ENCODE measurements around the gene LSMEM2. TPM values are rescaled to one million over a fixed set of nuclear protein-coding genes. Genes with fewer than 3 reads are reported as not detected.

Gene LSMEM2
- total and polyA plus RNA-seq, 2 experiments from 2014 or later, result 0.59 to 0.86 TPM

- Histone ChIP-seq H3F3A (replicated peaks; ENCODE audit: low read depth) (peaks cover 33% of the 10 kb centered on the region; the same call in 1 of the 2 replicates), H3K4me2 (no peak overlapping the region), H4K20me1 (replicated peaks; ENCODE audit: insufficient read depth) (peaks cover 8% of the 10 kb centered on the region; the same call in 1 of the 2 replicates), H3K4me1 (ENCODE audit: insufficient read depth) (peaks cover 18% of the 10 kb centered on the region), H3K27ac (ENCODE audit: low read depth) (no peak overlapping the region), H3K9me2 (ENCODE audit: insufficient read depth) (no peaks in the 10 kb centered on the region), H2AFZ (no peak overlapping the region), H3K36me3 (ENCODE audit: insufficient read depth) (peaks cover 4% of the 10 kb centered on the region), H3K4me3 (no peak overlapping the region), H3K27me3 (ENCODE audit: insufficient read depth) (no peaks in the 10 kb centered on the region), H3K79me2 (replicated peaks; ENCODE audit: insufficient read depth) (peaks cover 13% of the 10 kb centered on the region)
- peaks cover 31% of the 10 kb centered on the region for H3K36me3 Mint-ChIP-seq (ENCODE audit: low read depth)
- ATAC-seq (no peak), DNase-seq (ENCODE audit: low spot score) (no peak)
- TF ChIP-seq NANOG (IDR thresholded peaks at IDR 0.05; ENCODE audit: borderline replicate concordance) (no peak), STAT1 (IDR thresholded peaks at IDR 0.05; ENCODE audit: unreplicated experiment) (no peak), CREB1 (CRISPR knock-in tag; IDR thresholded peaks at IDR 0.05; ENCODE audit: low read depth) (no peak), ZNF331 (CRISPR knock-in tag; IDR thresholded peaks at IDR 0.05; ENCODE audit: low read depth) (no peak), ZNF114 (CRISPR knock-in tag; IDR thresholded peaks at IDR 0.05) (no peak), POLR2AphosphoS5 (IDR thresholded peaks at IDR 0.05; ENCODE audit: low read depth) (no peak), EZH2 (IDR thresholded peaks at IDR 0.05; ENCODE audit: low read depth, unreplicated experiment) (no peak), JUNB (IDR thresholded peaks at IDR 0.05; ENCODE audit: unreplicated experiment) (no peak)
- TF ChIP-seq, protein P1, sequence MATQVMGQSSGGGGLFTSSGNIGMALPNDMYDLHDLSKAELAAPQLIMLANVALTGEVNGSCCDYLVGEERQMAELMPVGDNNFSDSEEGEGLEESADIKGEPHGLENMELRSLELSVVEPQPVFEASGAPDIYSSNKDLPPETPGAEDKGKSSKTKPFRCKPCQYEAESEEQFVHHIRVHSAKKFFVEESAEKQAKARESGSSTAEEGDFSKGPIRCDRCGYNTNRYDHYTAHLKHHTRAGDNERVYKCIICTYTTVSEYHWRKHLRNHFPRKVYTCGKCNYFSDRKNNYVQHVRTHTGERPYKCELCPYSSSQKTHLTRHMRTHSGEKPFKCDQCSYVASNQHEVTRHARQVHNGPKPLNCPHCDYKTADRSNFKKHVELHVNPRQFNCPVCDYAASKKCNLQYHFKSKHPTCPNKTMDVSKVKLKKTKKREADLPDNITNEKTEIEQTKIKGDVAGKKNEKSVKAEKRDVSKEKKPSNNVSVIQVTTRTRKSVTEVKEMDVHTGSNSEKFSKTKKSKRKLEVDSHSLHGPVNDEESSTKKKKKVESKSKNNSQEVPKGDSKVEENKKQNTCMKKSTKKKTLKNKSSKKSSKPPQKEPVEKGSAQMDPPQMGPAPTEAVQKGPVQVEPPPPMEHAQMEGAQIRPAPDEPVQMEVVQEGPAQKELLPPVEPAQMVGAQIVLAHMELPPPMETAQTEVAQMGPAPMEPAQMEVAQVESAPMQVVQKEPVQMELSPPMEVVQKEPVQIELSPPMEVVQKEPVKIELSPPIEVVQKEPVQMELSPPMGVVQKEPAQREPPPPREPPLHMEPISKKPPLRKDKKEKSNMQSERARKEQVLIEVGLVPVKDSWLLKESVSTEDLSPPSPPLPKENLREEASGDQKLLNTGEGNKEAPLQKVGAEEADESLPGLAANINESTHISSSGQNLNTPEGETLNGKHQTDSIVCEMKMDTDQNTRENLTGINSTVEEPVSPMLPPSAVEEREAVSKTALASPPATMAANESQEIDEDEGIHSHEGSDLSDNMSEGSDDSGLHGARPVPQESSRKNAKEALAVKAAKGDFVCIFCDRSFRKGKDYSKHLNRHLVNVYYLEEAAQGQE (IDR thresholded peaks at IDR 0.05; ENCODE audit: unreplicated experiment), result no peak
- TF ChIP-seq, protein P2, sequence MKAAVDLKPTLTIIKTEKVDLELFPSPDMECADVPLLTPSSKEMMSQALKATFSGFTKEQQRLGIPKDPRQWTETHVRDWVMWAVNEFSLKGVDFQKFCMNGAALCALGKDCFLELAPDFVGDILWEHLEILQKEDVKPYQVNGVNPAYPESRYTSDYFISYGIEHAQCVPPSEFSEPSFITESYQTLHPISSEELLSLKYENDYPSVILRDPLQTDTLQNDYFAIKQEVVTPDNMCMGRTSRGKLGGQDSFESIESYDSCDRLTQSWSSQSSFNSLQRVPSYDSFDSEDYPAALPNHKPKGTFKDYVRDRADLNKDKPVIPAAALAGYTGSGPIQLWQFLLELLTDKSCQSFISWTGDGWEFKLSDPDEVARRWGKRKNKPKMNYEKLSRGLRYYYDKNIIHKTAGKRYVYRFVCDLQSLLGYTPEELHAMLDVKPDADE (IDR thresholded peaks at IDR 0.05), result no peak
- no peaks in the 10 kb centered on the region for H3K9me3 Mint-ChIP-seq
- H3K4me1 Mint-ChIP-seq, result peaks cover 32% of the 10 kb centered on the region
- peak overlapping the region; percentile 51 for H3K4me3 Mint-ChIP-seq
- peaks cover 16% of the 10 kb centered on the region for H3K27me3 Mint-ChIP-seq (ENCODE audit: insufficient read depth, low read depth, poor library complexity)
- H3K27ac Mint-ChIP-seq, result no peak overlapping the region
These were observed 47.3 kb downstream of the LSMEM2 start for GRCh38 chr3:50326182-50326541.

GRCh38 chr3:50327129-50327528 is 48.2 kb downstream of the LSMEM2 start:
- Histone ChIP-seq H3K27me3 (ENCODE audit: insufficient read depth) (no peaks in the 10 kb centered on the region), H3F3A (replicated peaks; ENCODE audit: low read depth) (peaks cover 31% of the 10 kb centered on the region; the same call in 1 of the 2 replicates), H4K20me1 (replicated peaks; ENCODE audit: insufficient read depth) (peaks cover 8% of the 10 kb centered on the region; the same call in 1 of the 2 replicates), H2AFZ (no peak overlapping the region), H3K4me2 (peak overlapping the region; percentile 97), H3K27ac (ENCODE audit: low read depth) (no peak overlapping the region), H3K9me2 (ENCODE audit: insufficient read depth) (no peaks in the 10 kb centered on the region), H3K4me3 (peak overlapping the region; percentile 94), H3K36me3 (ENCODE audit: insufficient read depth) (peaks cover 6% of the 10 kb centered on the region), H3K79me2 (replicated peaks; ENCODE audit: insufficient read depth) (peaks cover 13% of the 10 kb centered on the region), H3K4me1 (ENCODE audit: insufficient read depth) (peaks cover 18% of the 10 kb centered on the region)
- H3K27me3 Mint-ChIP-seq (ENCODE audit: insufficient read depth, low read depth, poor library complexity), result peaks cover 16% of the 10 kb centered on the region
- H3K9me3 Mint-ChIP-seq, result no peaks in the 10 kb centered on the region
- peak overlapping the region; percentile 91 for H3K4me3 Mint-ChIP-seq
- peaks cover 32% of the 10 kb centered on the region for H3K4me1 Mint-ChIP-seq
- DNase-seq (ENCODE audit: low spot score) (no peak), ATAC-seq (no peak)
- H3K27ac Mint-ChIP-seq, result no peak overlapping the region
- H3K36me3 Mint-ChIP-seq (ENCODE audit: low read depth), result peaks cover 38% of the 10 kb centered on the region
- TF ChIP-seq, protein P3, sequence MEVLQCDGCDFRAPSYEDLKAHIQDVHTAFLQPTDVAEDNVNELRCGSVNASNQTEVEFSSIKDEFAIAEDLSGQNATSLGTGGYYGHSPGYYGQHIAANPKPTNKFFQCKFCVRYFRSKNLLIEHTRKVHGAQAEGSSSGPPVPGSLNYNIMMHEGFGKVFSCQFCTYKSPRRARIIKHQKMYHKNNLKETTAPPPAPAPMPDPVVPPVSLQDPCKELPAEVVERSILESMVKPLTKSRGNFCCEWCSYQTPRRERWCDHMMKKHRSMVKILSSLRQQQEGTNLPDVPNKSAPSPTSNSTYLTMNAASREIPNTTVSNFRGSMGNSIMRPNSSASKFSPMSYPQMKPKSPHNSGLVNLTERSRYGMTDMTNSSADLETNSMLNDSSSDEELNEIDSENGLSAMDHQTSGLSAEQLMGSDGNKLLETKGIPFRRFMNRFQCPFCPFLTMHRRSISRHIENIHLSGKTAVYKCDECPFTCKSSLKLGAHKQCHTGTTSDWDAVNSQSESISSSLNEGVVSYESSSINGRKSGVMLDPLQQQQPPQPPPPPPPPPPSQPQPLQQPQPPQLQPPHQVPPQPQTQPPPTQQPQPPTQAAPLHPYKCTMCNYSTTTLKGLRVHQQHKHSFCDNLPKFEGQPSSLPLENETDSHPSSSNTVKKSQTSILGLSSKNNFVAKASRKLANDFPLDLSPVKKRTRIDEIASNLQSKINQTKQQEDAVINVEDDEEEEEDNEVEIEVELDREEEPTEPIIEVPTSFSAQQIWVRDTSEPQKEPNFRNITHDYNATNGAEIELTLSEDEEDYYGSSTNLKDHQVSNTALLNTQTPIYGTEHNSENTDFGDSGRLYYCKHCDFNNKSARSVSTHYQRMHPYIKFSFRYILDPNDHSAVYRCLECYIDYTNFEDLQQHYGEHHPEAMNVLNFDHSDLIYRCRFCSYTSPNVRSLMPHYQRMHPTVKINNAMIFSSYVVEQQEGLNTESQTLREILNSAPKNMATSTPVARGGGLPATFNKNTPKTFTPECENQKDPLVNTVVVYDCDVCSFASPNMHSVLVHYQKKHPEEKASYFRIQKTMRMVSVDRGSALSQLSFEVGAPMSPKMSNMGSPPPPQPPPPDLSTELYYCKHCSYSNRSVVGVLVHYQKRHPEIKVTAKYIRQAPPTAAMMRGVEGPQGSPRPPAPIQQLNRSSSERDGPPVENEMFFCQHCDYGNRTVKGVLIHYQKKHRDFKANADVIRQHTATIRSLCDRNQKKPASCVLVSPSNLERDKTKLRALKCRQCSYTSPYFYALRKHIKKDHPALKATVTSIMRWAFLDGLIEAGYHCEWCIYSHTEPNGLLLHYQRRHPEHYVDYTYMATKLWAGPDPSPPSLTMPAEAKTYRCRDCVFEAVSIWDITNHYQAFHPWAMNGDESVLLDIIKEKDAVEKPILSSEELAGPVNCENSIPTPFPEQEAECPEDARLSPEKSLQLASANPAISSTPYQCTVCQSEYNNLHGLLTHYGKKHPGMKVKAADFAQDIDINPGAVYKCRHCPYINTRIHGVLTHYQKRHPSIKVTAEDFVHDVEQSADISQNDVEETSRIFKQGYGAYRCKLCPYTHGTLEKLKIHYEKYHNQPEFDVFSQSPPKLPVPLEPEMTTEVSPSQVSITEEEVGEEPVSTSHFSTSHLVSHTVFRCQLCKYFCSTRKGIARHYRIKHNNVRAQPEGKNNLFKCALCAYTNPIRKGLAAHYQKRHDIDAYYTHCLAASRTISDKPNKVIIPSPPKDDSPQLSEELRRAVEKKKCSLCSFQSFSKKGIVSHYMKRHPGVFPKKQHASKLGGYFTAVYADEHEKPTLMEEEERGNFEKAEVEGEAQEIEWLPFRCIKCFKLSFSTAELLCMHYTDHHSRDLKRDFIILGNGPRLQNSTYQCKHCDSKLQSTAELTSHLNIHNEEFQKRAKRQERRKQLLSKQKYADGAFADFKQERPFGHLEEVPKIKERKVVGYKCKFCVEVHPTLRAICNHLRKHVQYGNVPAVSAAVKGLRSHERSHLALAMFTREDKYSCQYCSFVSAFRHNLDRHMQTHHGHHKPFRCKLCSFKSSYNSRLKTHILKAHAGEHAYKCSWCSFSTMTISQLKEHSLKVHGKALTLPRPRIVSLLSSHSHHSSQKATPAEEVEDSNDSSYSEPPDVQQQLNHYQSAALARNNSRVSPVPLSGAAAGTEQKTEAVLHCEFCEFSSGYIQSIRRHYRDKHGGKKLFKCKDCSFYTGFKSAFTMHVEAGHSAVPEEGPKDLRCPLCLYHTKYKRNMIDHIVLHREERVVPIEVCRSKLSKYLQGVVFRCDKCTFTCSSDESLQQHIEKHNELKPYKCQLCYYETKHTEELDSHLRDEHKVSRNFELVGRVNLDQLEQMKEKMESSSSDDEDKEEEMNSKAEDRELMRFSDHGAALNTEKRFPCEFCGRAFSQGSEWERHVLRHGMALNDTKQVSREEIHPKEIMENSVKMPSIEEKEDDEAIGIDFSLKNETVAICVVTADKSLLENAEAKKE (CRISPR knock-in tag; IDR thresholded peaks at IDR 0.05), result no peak

Measured in GM23338 (cell line).